NCI-H748 (cell line): ENCODE results near the gene LRRC4C.

Experiments used
- DNase-seq: peaks from one replicate; lab custom pipeline; 2025; ENCODE audit not compliant: unreplicated experiment; lab: John Stamatoyannopoulos, UW

Gene LRRC4C

GRCh38 chr11:40388097-40388818, 1071.2 kb downstream of the LRRC4C start:
- DNase-seq, result no peak

GRCh38 chr11:40387240-40387980, 1072.0 kb downstream of the LRRC4C start:
- DNase-seq, result no peak

- no peak for DNase-seq
Observed at GRCh38 chr11:40384991-40385390, 1074.5 kb downstream of the LRRC4C start.

- DNase-seq, result no peak
Observed at GRCh38 chr11:40381481-40381880, 1078.0 kb downstream of the LRRC4C start.

- DNase-seq, result no peak
Observed at GRCh38 chr11:40380835-40381234, 1078.6 kb downstream of the LRRC4C start.

- no peak for DNase-seq
Observed at GRCh38 chr11:40376331-40376730, 1083.1 kb downstream of the LRRC4C start.

GRCh38 chr11:40370821-40371616, 1088.4 kb downstream of the LRRC4C start:
- DNase-seq, result no peak

GRCh38 chr11:40360206-40360798, 1099.2 kb downstream of the LRRC4C start:
- DNase-seq, result no peak

GRCh38 chr11:40354121-40354520, 1105.3 kb downstream of the LRRC4C start:
- DNase-seq, result no peak

- DNase-seq, result no peak
Observed at GRCh38 chr11:40340911-40341310, 1118.5 kb downstream of the LRRC4C start.

GRCh38 chr11:40338739-40339138, 1120.7 kb downstream of the LRRC4C start:
- no peak for DNase-seq

- DNase-seq, result no peak
Observed at GRCh38 chr11:40338062-40338461, 1121.4 kb downstream of the LRRC4C start.

GRCh38 chr11:40337118-40337517, 1122.3 kb downstream of the LRRC4C start:
- DNase-seq, result no peak

GRCh38 chr11:40328890-40329614, 1130.4 kb downstream of the LRRC4C start:
- DNase-seq, result no peak

GRCh38 chr11:40323241-40323640, 1136.2 kb downstream of the LRRC4C start:
- DNase-seq, result no peak

GRCh38 chr11:40321537-40321936, 1137.9 kb downstream of the LRRC4C start:
- no peak for DNase-seq

- no peak for DNase-seq
Observed at GRCh38 chr11:40316171-40316570, 1143.3 kb downstream of the LRRC4C start.

GRCh38 chr11:40315122-40315521, 1144.3 kb downstream of the LRRC4C start:
- no peak for DNase-seq

- DNase-seq, result no peak
Observed at GRCh38 chr11:40314327-40314726, 1145.1 kb downstream of the LRRC4C start.

GRCh38 chr11:40306938-40307548, 1152.4 kb downstream of the LRRC4C start:
- DNase-seq, result no peak
